ENCODE data around the gene TANC1. TPM values are rescaled to one million over a fixed set of nuclear protein-coding genes. Genes with fewer than 3 reads are reported as not detected.
A peak's percentile ranks its signal among the peaks of the same experiment; 100 is the strongest.

The TANC1 gene
- total and polyA plus RNA-seq, 2 of the 4 experiments (the other 2 are of a cell fraction) = 10.2 to 12.9 TPM

DNA sequence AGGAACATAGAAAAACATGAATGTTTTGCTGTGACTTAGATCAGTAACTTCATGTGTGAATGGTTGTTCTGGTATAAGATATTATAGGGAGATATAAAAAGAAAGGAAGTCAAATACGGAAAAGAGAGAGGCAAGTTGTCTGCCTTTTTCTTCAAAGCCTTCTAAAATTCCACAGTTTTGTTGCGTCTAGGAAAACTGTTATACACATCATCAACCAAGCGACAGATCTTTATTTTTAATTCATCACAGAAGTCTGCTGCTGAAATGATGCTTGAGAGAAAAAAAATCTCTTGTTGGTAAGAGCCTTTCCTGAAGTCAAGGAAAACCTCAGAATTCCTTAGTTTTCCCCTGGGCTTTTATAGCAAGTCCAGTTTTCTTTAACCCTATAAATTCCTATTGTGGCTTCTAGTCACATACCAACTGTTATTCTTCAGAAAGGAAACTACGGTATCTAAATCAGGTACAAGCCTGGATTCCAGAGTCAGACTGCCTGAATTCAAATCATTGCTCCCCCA lies 36.3 kb upstream of the TANC1 start:
- Histone ChIP-seq H3K23ac (ENCODE audit: low read depth, low read length) (no peak overlapping the region), H3K9me1 (ENCODE audit: insufficient read depth, low read length) (0 out of 2 replicates have a peak, but pooled peaks cover 8% of the 10 kb centered on the region), H3K9ac (ENCODE audit: low read depth, low read length) (no peak overlapping the region), H2AFZ (replicated peaks; ENCODE audit: low read length, poor library complexity) (no peak overlapping the region), H2AK5ac (ENCODE audit: low read depth, low read length) (peak overlapping the region; percentile 90), H3K14ac (replicated peaks; ENCODE audit: low read depth, low read length) (peak overlapping the region; percentile 70), H3K9me3 (ENCODE audit: control insufficient read depth, insufficient read depth, low read length) (peaks cover 5% of the 10 kb centered on the region), H3K4ac (ENCODE audit: low read depth, low read length) (peak overlapping the region; percentile 60; the same call in 1 of the 2 replicates), H4K5ac (ENCODE audit: low read depth, low read length) (peak overlapping the region; percentile 53; the same call in 1 of the 2 replicates), H3K18ac (ENCODE audit: low read depth, low read length) (peak overlapping the region; percentile 87; the same call in 1 of the 2 replicates), H3K36me3 (ENCODE audit: control insufficient read depth, insufficient read depth, low read length) (no peaks in the 10 kb centered on the region), H2BK15ac (ENCODE audit: low read depth, low read length) (peak overlapping the region; percentile 59; the same call in 2 of the 3 replicates), H4K20me1 (ENCODE audit: insufficient read depth, low read length) (no peaks in the 10 kb centered on the region), H2BK120ac (ENCODE audit: low read depth, low read length) (peak overlapping the region; percentile 74), H3K27ac (ENCODE audit: insufficient read depth, low read length) (peak overlapping the region; percentile 48; the same call in 1 of the 2 replicates), H3K4me1 (ENCODE audit: control insufficient read depth, insufficient read depth, low read length) (peaks cover 7% of the 10 kb centered on the region; the same call in 1 of the 2 replicates), H3K79me1 (ENCODE audit: low read depth in 1 of 2, low read length in 2 of 2) (no peaks in the 10 kb centered on the region), H2BK20ac (ENCODE audit: low read depth, low read length) (peak overlapping the region; percentile 93), H3K56ac (ENCODE audit: extremely low read depth, insufficient read depth, low read length) (peak overlapping the region; percentile 14; the same call in 1 of the 2 replicates), H3K4me2 (ENCODE audit: low read depth, low read length) (peak overlapping the region; percentile 67), H4K8ac (ENCODE audit: low read depth in 2 of 2, low read length in 2 of 2) (peak overlapping the region in 1 of 2 experiments; percentile 36; a peak in 1 of 4 replicates), H2AK9ac (replicated peaks; ENCODE audit: low read depth, low read length, poor library complexity) (no peak overlapping the region), H2BK5ac (ENCODE audit: low read depth, low read length, poor library complexity, severe bottlenecking) (peak overlapping the region; percentile 52), H3K4me3 (ENCODE audit: insufficient read depth, low read depth, low read length) (no peak overlapping the region), H4K91ac (ENCODE audit: insufficient read depth, low read depth, low read length) (peak overlapping the region; percentile 43; the same call in 1 of the 2 replicates), H3K27me3 (ENCODE audit: control insufficient read depth, insufficient read depth, low read length) (no peaks in the 10 kb centered on the region)
- dilution Hi-C loops (cut with HindIII; ENCODE audit: low sequenced_read_pairs, unreplicated experiment) (no loop called here), in situ Hi-C loops (cut with MboI; ENCODE audit: low sequenced_read_pairs) (no loop called here), intact Hi-C loops (cut with micrococcal nuclease) (no loop called here)
- no peak for DNase-seq
- WGBS, 2 experiments (ENCODE audit: extremely low coverage in 2 of 2, insufficient read length in 1 of 2) = no CpG with 5 or more reads among the region's 4 CpGs
- CTCF ChIA-PET = interaction anchor here (1.5 kb wide), 1 partner anchor 12 kb away, joined by 3 read pairs; no protein-coding TSS in a partner anchor
- POLR2A ChIA-PET (ENCODE audit: unreplicated experiment) = no interaction called here
- ATAC-seq (ENCODE audit: low read depth) = no peak
- TF ChIP-seq MXI1 (IDR thresholded peaks at IDR 0.05; ENCODE audit: borderline replicate concordance, low read depth, low read length) (no peak), MAFK (IDR thresholded peaks at IDR 0.05; ENCODE audit: low read depth, low read length) (no peak)
- TF ChIP-seq, protein P1, sequence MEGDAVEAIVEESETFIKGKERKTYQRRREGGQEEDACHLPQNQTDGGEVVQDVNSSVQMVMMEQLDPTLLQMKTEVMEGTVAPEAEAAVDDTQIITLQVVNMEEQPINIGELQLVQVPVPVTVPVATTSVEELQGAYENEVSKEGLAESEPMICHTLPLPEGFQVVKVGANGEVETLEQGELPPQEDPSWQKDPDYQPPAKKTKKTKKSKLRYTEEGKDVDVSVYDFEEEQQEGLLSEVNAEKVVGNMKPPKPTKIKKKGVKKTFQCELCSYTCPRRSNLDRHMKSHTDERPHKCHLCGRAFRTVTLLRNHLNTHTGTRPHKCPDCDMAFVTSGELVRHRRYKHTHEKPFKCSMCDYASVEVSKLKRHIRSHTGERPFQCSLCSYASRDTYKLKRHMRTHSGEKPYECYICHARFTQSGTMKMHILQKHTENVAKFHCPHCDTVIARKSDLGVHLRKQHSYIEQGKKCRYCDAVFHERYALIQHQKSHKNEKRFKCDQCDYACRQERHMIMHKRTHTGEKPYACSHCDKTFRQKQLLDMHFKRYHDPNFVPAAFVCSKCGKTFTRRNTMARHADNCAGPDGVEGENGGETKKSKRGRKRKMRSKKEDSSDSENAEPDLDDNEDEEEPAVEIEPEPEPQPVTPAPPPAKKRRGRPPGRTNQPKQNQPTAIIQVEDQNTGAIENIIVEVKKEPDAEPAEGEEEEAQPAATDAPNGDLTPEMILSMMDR (conservative IDR thresholded peaks at IDR 0.05; ENCODE audit: low read depth, low read length) = no peak
- BruUV-seq (replicated peaks) = no TSS peak

All from IMR-90 (cell line).